Measurements from ENCODE around the gene PDZD8. TPM values are rescaled to one million over a fixed set of nuclear protein-coding genes. Genes with fewer than 3 reads are reported as not detected.

Gene PDZD8
- total RNA-seq, 1 donor from 2014 or later = 23.3 TPM

DNA sequence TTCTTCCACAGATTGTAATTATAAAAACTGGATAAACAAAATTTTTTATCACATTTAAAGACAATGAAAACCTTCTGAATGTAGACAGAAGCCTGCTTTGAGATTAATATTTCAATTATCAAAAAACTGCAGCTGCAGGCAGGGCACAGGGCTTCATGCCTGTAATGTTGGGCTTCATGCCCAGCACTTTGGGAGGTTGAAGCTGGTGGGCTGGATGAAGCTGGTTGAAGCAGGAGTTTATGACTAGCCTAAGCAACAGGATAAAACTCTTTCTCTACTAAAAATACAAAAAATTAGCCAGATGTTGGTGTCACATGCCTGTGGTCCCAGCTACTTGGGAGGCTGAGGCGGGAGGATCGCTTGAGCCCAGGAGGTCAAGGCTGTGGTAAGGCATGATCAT, 41.2 kb downstream of the PDZD8 start:
- Mint-ChIP-seq H3K4me3 (ENCODE audit: unreplicated experiment) (no peak overlapping the region), H3K36me3 (ENCODE audit: unreplicated experiment) (peaks cover 13% of the 10 kb centered on the region), H3K27ac (ENCODE audit: unreplicated experiment) (no peak overlapping the region), H3K4me1 (ENCODE audit: low read depth, unreplicated experiment) (no peaks in the 10 kb centered on the region), H3K27me3 (ENCODE audit: unreplicated experiment) (no peaks in the 10 kb centered on the region), H3K9me3 (ENCODE audit: unreplicated experiment) (peaks cover 2% of the 10 kb centered on the region)
- no peak for DNase-seq
- no peak for TF ChIP-seq CTCF (IDR thresholded peaks at IDR 0.05; ENCODE audit: partially characterized antibody, unreplicated experiment)

GRCh38 chr10:117327262-117327661, 48.0 kb downstream of the PDZD8 start:
- no peak for TF ChIP-seq CTCF (IDR thresholded peaks at IDR 0.05; ENCODE audit: partially characterized antibody, unreplicated experiment)
- Mint-ChIP-seq H3K4me3 (ENCODE audit: unreplicated experiment) (no peak overlapping the region), H3K9me3 (ENCODE audit: unreplicated experiment) (peaks cover 2% of the 10 kb centered on the region), H3K4me1 (ENCODE audit: low read depth, unreplicated experiment) (no peaks in the 10 kb centered on the region), H3K36me3 (ENCODE audit: unreplicated experiment) (no peaks in the 10 kb centered on the region), H3K27ac (ENCODE audit: unreplicated experiment) (no peak overlapping the region), H3K27me3 (ENCODE audit: unreplicated experiment) (no peaks in the 10 kb centered on the region)
- no peak for DNase-seq

DNA sequence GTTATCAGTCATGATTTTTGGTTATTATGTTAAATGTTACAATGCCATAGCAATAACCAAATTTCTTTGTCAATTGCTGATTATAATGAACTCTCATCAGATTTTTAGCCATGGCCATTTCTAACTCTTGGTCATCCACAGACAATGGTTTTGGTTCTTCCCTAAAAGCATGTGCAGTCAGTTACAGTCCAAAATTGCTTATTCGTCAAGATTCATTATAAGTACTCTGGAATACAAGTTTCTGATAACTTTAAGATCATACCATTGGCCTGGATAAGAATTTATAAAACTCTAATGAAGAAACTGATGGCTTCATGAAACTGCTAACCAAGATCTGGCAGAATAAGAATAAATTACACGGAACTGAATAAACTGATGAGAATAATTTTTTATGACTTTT, 50.9 kb downstream of the PDZD8 start:
- Mint-ChIP-seq H3K36me3 (ENCODE audit: unreplicated experiment) (no peaks in the 10 kb centered on the region), H3K27me3 (ENCODE audit: unreplicated experiment) (no peaks in the 10 kb centered on the region), H3K4me1 (ENCODE audit: low read depth, unreplicated experiment) (no peaks in the 10 kb centered on the region), H3K27ac (ENCODE audit: unreplicated experiment) (no peak overlapping the region), H3K9me3 (ENCODE audit: unreplicated experiment) (no peaks in the 10 kb centered on the region), H3K4me3 (ENCODE audit: unreplicated experiment) (no peak overlapping the region)
- no peak for TF ChIP-seq CTCF (IDR thresholded peaks at IDR 0.05; ENCODE audit: partially characterized antibody, unreplicated experiment)
- no peak for DNase-seq

GRCh38 chr10:117322260-117322659, 53.0 kb downstream of the PDZD8 start:
- H3K4me3 Mint-ChIP-seq (ENCODE audit: unreplicated experiment) = no peak overlapping the region
- TF ChIP-seq CTCF (IDR thresholded peaks at IDR 0.05; ENCODE audit: partially characterized antibody, unreplicated experiment) = no peak
- no peaks in the 10 kb centered on the region for H3K4me1 Mint-ChIP-seq (ENCODE audit: low read depth, unreplicated experiment)
- no peaks in the 10 kb centered on the region for H3K27me3 Mint-ChIP-seq (ENCODE audit: unreplicated experiment)
- H3K36me3 Mint-ChIP-seq (ENCODE audit: unreplicated experiment) = no peaks in the 10 kb centered on the region
- no peak for DNase-seq
- no peak overlapping the region for H3K27ac Mint-ChIP-seq (ENCODE audit: unreplicated experiment)
- H3K9me3 Mint-ChIP-seq (ENCODE audit: unreplicated experiment) = no peaks in the 10 kb centered on the region

DNA sequence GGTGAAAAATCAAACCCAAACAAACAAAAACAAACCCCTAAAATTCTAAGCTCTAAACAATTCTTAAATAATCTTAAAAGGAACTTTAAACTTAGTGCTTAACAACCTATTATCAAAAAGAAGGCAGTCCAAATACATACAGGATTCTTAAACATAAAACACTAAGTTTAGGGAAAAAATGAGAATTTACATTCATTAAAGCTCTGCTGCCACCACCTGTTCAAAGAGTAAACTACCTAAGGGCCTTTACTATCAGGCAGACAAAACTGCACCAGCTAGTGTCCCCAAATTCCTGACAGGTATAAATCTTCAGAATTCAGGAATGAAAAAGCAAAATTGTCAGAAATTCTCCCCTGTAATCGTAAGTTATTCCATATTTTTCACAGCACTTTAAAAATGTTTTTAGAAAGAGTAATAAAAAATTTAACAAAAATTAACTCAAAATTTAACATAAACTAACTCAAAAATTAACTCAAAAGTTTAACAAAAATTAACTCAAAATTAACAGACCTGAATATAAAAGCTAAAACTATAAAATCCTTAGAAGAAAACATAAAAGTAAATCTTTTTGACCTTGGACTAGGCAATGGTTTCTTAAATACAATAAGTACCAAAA, 55.1 kb downstream of the PDZD8 start:
- peak; percentile 69 for TF ChIP-seq CTCF (IDR thresholded peaks at IDR 0.05; ENCODE audit: partially characterized antibody, unreplicated experiment)
- H3K27me3 Mint-ChIP-seq (ENCODE audit: unreplicated experiment) = no peaks in the 10 kb centered on the region
- no peak for DNase-seq
- H3K4me3 Mint-ChIP-seq (ENCODE audit: unreplicated experiment) = no peak overlapping the region
- H3K36me3 Mint-ChIP-seq (ENCODE audit: unreplicated experiment) = no peaks in the 10 kb centered on the region
- no peak overlapping the region for H3K27ac Mint-ChIP-seq (ENCODE audit: unreplicated experiment)
- H3K4me1 Mint-ChIP-seq (ENCODE audit: low read depth, unreplicated experiment) = no peaks in the 10 kb centered on the region
- no peaks in the 10 kb centered on the region for H3K9me3 Mint-ChIP-seq (ENCODE audit: unreplicated experiment)
